Measurements from ENCODE around the gene TRMT13.

- TF ChIP-seq POLR2A (IDR thresholded peaks at IDR 0.05; ENCODE audit: extremely low read depth, insufficient read length) (no peak), MAX (IDR thresholded peaks at IDR 0.05; ENCODE audit: low read depth, low read length) (no peak), CTCF (IDR thresholded peaks at IDR 0.05; ENCODE audit: low read depth, low read length) (no peak), MYC (IDR thresholded peaks at IDR 0.05; ENCODE audit: low read depth, low read length) (no peak)
Measured at GRCh38 chr1:100188617-100189016, 55.7 kb downstream of the TRMT13 start.

Data from NB4 (cell line).